Fibroblast of lung (primary cell): ENCODE measurements around the gene TEX13A.

Experiments
- CTCF ChIP-seq, 2 donors: IDR thresholded peaks in 1 of 2; conservative IDR thresholded peaks in 1 of 2; 1 replicate in 1 of 2; 2 replicates in 1 of 2; pipeline ENCODE4 v1.5.1; 2011 to 2012; ENCODE audit warnings: low read length in 2 of 2, control low read depth in 1 of 2, inconsistent platforms in 1 of 2, low read depth in 1 of 2, mild to moderate bottlenecking in 1 of 2
- EZH2 ChIP-seq: IDR thresholded peaks from 2 replicates; pipeline ENCODE4 v1.5.1; 2012; ENCODE audit warnings: low read length, control low read depth, mild to moderate bottlenecking; ENCODE audit errors: missing control alignments

GRCh38 chrX:105190252-105190853, 30.1 kb downstream of the TEX13A start:
- TF ChIP-seq CTCF (conservative IDR thresholded peaks at IDR 0.05 in 1 of 2, IDR thresholded peaks at IDR 0.05 in 1 of 2; ENCODE audit: low read depth in 1 of 2, low read length in 2 of 2) (peak; percentile 20 to 66), EZH2 (no peak)
